DND-41 (cell line): Measurements from ENCODE around the gene MATN1.

Experiments
- EZH2 ChIP-seq: IDR thresholded peaks from 3 replicates; pipeline ENCODE4 v1.6.1; 2012; ENCODE audit warnings: borderline replicate concordance, low read depth, mild to moderate bottlenecking, moderate library complexity, low read length, inconsistent platforms; ENCODE audit not compliant: severe bottlenecking
- TF ChIP-seq, protein P1 (sequence below): IDR thresholded peaks from 2 replicates; pipeline ENCODE4 v1.5.1; 2012; ENCODE audit warnings: borderline replicate concordance, low read length, moderate library complexity, mild to moderate bottlenecking; ENCODE audit not compliant: poor library complexity, severe bottlenecking; ENCODE audit errors: extremely low read depth

DNA sequence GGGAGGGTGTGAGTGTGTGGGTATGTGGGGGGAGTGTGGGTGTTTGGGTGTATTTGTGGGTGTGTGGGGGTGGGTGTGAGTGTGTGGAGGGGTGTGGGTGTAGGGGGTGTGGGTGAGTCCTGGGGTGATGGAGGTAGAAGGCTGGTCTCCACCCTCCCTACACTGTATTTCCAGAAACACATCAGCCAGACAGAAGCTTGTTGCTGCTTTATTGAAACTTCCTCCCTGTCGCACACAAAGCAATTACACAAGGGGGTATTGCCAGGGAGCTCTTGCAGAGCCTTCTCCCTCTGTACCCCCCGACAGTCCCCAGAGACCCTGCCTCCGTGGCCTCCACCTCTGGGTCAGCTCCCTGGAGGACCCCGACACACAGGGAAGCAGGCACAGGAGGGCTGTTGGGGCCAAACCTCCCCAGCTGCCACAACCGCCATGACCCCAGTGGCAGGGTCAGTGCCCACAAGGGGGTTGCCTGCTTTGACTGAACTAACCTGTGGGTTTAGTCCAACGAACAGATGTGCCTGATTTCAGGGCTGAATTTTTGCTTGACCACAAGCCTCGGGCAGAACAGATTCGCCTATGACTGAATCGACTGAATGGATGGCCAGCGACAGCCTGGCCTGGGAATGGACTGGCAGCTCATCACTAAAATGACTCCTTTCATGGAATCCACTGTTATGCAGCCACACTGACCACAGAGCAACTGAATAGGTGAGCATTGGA is 9.1 kb upstream of the MATN1 start:
- TF ChIP-seq, protein P1, sequence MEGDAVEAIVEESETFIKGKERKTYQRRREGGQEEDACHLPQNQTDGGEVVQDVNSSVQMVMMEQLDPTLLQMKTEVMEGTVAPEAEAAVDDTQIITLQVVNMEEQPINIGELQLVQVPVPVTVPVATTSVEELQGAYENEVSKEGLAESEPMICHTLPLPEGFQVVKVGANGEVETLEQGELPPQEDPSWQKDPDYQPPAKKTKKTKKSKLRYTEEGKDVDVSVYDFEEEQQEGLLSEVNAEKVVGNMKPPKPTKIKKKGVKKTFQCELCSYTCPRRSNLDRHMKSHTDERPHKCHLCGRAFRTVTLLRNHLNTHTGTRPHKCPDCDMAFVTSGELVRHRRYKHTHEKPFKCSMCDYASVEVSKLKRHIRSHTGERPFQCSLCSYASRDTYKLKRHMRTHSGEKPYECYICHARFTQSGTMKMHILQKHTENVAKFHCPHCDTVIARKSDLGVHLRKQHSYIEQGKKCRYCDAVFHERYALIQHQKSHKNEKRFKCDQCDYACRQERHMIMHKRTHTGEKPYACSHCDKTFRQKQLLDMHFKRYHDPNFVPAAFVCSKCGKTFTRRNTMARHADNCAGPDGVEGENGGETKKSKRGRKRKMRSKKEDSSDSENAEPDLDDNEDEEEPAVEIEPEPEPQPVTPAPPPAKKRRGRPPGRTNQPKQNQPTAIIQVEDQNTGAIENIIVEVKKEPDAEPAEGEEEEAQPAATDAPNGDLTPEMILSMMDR: no peak
- TF ChIP-seq EZH2: no peak
